A549 (cell line): Measurements from ENCODE around the gene GNRHR. TPM values are rescaled to one million over a fixed set of nuclear protein-coding genes. Genes with fewer than 3 reads are reported as not detected.

Experiments used
- ATAC-seq, 2 experiments: fragments of 200-7000 bp in 1 of 2; fragments of >200 bp in 1 of 2; cut with Nextera tagmentation in 1 of 2; cut with Tn5 transposase in 1 of 2; 3 replicates each; pipeline versions ENCODE4 v1.8.0 to v1.9.1; 2018 to 2020; ENCODE audit warnings: mild to moderate bottlenecking in 1 of 2, moderate library complexity in 1 of 2
- CTCF ChIA-PET: fragments of 300-600 bp; sonication (Branson Sonifier 250); formaldehyde crosslinking; extraction: SDS; loops from one replicate; lab custom pipeline; 2021; ENCODE audit warnings: antibody characterized with exemption, inconsistent platforms; lab: Yijun Ruan, JAX
- POLR2A ChIA-PET: fragments of 350-600 bp; formaldehyde crosslinking; extraction: SDS; loops from one replicate; lab custom pipeline; 2021; ENCODE audit warnings: antibody characterized with exemption, inconsistent platforms; lab: Yijun Ruan, JAX
- DNase-seq, 2 experiments: peaks; one replicate each; pipeline versions ENCODE4 v3.0.0 to v3.0.0-alpha.2; 2011 to 2016; ENCODE audit warnings: low read depth in 1 of 2, low spot score in 1 of 2
- FAIRE-seq: peaks from 2 replicates; lab custom pipeline; 2011; peaks lifted over from hg19 to GRCh38; lab: Jason Lieb, UNC
- H3K27ac ChIP-seq, 2 experiments: fragments of >200 bp; sonication (Bioruptor Twin); formaldehyde crosslinking; 3 replicates each; pipeline ENCODE4 v1.5.1; 2016 to 2017
- H3K4me1 ChIP-seq: fragments of >200 bp; sonication (Bioruptor Twin); formaldehyde crosslinking; 3 replicates; pipeline ENCODE4 v1.6.1; 2016
- H3K4me2 ChIP-seq: fragments of >200 bp; sonication (Bioruptor Twin); formaldehyde crosslinking; 3 replicates; pipeline ENCODE4 v1.6.1; 2016
- H3K4me3 ChIP-seq: fragments of >200 bp; sonication (Bioruptor Twin); formaldehyde crosslinking; 3 replicates; pipeline ENCODE4 v1.5.1; 2016
- H3K9me3 ChIP-seq: fragments of >200 bp; sonication (Bioruptor Twin); formaldehyde crosslinking; 3 replicates; pipeline ENCODE4 v1.6.1; 2016
- BHLHE40 ChIP-seq: IDR thresholded peaks from 2 replicates; pipeline ENCODE4 v1.6.1; 2012; ENCODE audit warnings: low read depth, low read length, inconsistent platforms
- CBX2 ChIP-seq: fragments of 200-600 bp; sonication (generic); IDR thresholded peaks from 2 replicates; pipeline ENCODE4 v1.6.1; 2016; ENCODE audit warnings: low read depth, mild to moderate bottlenecking, borderline replicate concordance
- CBX8 ChIP-seq: fragments of 200-600 bp; sonication (generic); IDR thresholded peaks from 2 replicates; pipeline ENCODE4 v1.6.1; 2016
- CEBPB ChIP-seq, 2 experiments: fragments of >200 bp in 1 of 2; sonication (Bioruptor Twin) in 1 of 2; formaldehyde crosslinking in 1 of 2; IDR thresholded peaks; 2 replicates each; pipeline ENCODE4 v1.6.1; 2012 to 2016
- CHD2 ChIP-seq: fragments of 150-350 bp; IDR thresholded peaks from 2 replicates; pipeline ENCODE4 v1.6.1; 2014; ENCODE audit warnings: low read length; ENCODE audit not compliant: partially characterized antibody
- CHD4 ChIP-seq: fragments of 200-600 bp; sonication (generic); IDR thresholded peaks from 2 replicates; pipeline ENCODE4 v1.6.1; 2016; ENCODE audit warnings: antibody characterized with exemption, mild to moderate bottlenecking, borderline replicate concordance
- EHMT2 ChIP-seq: fragments of 200-600 bp; sonication (generic); IDR thresholded peaks from 2 replicates; pipeline ENCODE4 v1.6.1; 2016; ENCODE audit warnings: antibody characterized with exemption, low read depth, mild to moderate bottlenecking, moderate library complexity
- EP300 ChIP-seq, 2 experiments: fragments of >200 bp; sonication (Bioruptor Twin); formaldehyde crosslinking; IDR thresholded peaks; 2 replicates in 1 of 2; 3 replicates in 1 of 2; pipeline ENCODE4 v1.6.1; 2016 to 2017
- ESRRA ChIP-seq: fragments of 150-350 bp; IDR thresholded peaks from 2 replicates; pipeline ENCODE4 v1.6.1; 2014; ENCODE audit warnings: mild to moderate bottlenecking, low read length, borderline replicate concordance
- FOSL2 ChIP-seq, 2 experiments: fragments of 450-650 bp in 1 of 2; fragments of >200 bp in 1 of 2; sonication (Bioruptor Twin) in 1 of 2; formaldehyde crosslinking; IDR thresholded peaks; 2 replicates each; pipeline versions ENCODE4 v1.5.0 to v1.6.1; 2016 to 2020; ENCODE audit warnings: mild to moderate bottlenecking in 1 of 2, moderate library complexity in 1 of 2
- FOXS1 ChIP-seq: fragments of 250-450 bp; sonication (Bioruptor Pico); IDR thresholded peaks from 2 replicates; pipeline ENCODE4 v1.5.0; 2020; ENCODE audit warnings: mild to moderate bottlenecking, moderate library complexity
- HEYL ChIP-seq: fragments of 250-450 bp; sonication (Bioruptor Pico); IDR thresholded peaks from 2 replicates; pipeline ENCODE4 v1.8.0; 2021; ENCODE audit warnings: mild to moderate bottlenecking, moderate library complexity
- HOXA7 ChIP-seq: fragments of 250-450 bp; sonication (Bioruptor Pico); IDR thresholded peaks from 2 replicates; pipeline ENCODE4 v1.5.0; 2020; ENCODE audit warnings: mild to moderate bottlenecking, moderate library complexity
- MAFK ChIP-seq: fragments of 450-650 bp; IDR thresholded peaks from 2 replicates; pipeline ENCODE4 v1.6.1; 2014; ENCODE audit not compliant: partially characterized antibody
- NFE2L2 ChIP-seq: fragments of 150-350 bp; conservative IDR thresholded peaks from 2 replicates; pipeline ENCODE4 v1.6.1; 2014; ENCODE audit warnings: low read length
- NPAS2 ChIP-seq: fragments of 250-450 bp; sonication (Bioruptor Pico); IDR thresholded peaks from 2 replicates; pipeline ENCODE4 v1.8.0; 2022; ENCODE audit warnings: mild to moderate bottlenecking, moderate library complexity, borderline replicate concordance
- NR3C1 ChIP-seq: fragments of >200 bp; sonication (Bioruptor Twin); formaldehyde crosslinking; IDR thresholded peaks from 3 replicates; pipeline ENCODE4 v1.6.1; 2017
- RAD21 ChIP-seq, 2 experiments: fragments of >200 bp in 1 of 2; sonication (Bioruptor Twin) in 1 of 2; formaldehyde crosslinking in 1 of 2; IDR thresholded peaks in 1 of 2; conservative IDR thresholded peaks in 1 of 2; 2 replicates in 1 of 2; 3 replicates in 1 of 2; pipeline ENCODE4 v1.6.1; 2012 to 2018; ENCODE audit warnings: inconsistent platforms in 1 of 2
- RARB ChIP-seq: fragments of 250-450 bp; sonication (Bioruptor Pico); IDR thresholded peaks from 2 replicates; pipeline ENCODE4 v1.8.0; 2021; ENCODE audit warnings: mild to moderate bottlenecking, moderate library complexity
- RCOR1 ChIP-seq: fragments of 150-350 bp; IDR thresholded peaks from 2 replicates; pipeline ENCODE4 v1.6.1; 2014; ENCODE audit warnings: antibody characterized with exemption, low read length, low read depth
- RFX5 ChIP-seq: fragments of 450-650 bp; IDR thresholded peaks from 2 replicates; pipeline ENCODE4 v1.7.1; 2014; ENCODE audit warnings: antibody characterized with exemption, mild to moderate bottlenecking, moderate library complexity
- SMC3 ChIP-seq: fragments of >200 bp; sonication (Bioruptor Twin); formaldehyde crosslinking; IDR thresholded peaks from 3 replicates; pipeline ENCODE4 v1.6.1; 2018; ENCODE audit warnings: inconsistent platforms
- WGBS: methylation state at CpG from one replicate; pipeline ENCODE4 v1.1.6; 2017; ENCODE audit errors: missing lambda C conversion rate; 5-methylcytosine and 5-hydroxymethylcytosine counted together
- polyA plus RNA-seq, 4 experiments: library from polyadenylated mRNA; depleted of rRNA in 3 of 4; stranded (reverse); fragments of >200 nt; fragmentation: RNase III in 1 of 4; extraction: RNeasy Plus Mini Kit Qiagen cat#74134 plus additional on column Dnase treatment in 1 of 4; gene quantifications; 2 replicates in 3 of 4; 3 replicates in 1 of 4; pipeline ENCODE4 v1.2.3, GENCODE V29; 2011 to 2017
- TF ChIP-seq, protein P1 (sequence below): fragments of >200 bp; sonication (Bioruptor Twin); formaldehyde crosslinking; IDR thresholded peaks from 2 replicates; pipeline ENCODE4 v1.6.1; 2016

The GNRHR gene
- polyA plus RNA-seq, 2 of the 4 experiments (the other 2 are of a cell fraction): not detected

DNA sequence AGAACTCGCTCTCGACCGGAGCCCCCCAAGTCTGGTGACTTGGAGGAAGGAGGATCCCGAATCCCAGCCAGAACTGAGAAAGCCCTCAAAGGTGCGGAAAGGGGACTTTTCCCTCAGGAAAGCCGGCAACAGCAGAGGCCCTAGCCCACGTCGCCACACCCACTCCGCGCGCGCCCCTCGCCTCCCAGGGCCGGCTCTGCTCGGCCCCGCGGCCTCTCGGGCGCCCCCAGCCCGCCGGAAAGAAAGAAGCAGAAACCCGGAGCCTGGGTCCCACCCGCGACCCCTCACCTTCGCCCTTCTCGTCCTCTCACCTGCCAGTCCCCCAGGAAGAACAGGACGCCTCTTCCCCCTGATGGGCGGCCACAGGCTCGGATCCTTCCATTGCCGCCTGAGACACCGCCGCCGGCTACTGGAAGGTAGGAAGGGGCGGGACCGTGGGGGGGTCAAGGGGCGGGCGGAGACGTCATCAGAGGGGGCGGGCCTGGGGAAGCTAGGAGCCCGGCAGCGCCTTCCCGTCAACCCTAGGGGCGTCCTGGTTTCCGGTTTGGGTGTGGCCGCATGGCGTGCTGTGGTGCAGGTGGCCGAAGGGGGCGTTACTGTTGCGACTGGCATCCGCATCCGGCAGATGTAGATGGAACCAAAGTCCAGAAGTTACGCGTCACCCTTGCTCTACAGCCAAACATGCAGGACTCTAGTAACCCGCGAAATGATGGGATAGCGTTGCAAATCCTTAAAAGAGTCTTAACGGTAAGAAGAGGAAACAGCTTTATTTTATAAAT, 53.3 kb downstream of the GNRHR start, which contains the start of gene UBA6 (continued):
- TF ChIP-seq NFE2L2 (no peak), CBX8 (no peak)

DNA sequence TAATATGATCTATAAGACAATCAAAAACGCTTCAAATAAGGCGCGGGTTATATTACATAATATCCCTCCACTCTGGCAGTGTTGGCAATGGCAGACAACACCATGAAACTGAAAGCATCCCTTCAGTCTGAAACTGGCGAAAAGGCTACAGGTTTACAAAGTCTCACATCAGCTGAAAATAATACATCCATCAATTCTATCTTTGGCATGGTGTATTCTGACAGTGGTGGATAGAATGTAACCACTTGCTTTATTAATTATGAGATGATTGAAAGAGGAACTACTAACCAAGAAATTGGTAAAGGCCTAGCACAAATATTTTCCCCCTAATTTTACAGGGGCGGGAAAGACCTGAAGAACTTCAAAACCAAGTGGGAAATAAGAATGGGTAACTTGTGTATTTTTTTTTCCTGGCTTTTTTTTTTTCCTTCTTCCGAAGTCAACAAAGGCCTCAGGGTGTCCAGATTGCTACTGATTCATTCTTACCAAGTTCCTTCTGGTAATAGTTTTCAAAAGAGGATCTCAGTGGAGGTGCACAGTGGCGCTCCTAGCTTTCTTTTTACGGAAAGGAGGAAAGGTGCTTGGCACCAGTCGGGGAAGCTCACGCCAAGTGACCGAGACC, 54.0 kb downstream of the GNRHR start:
- H3K4me3 ChIP-seq: peak overlapping the region; percentile 71
- H3K4me1 ChIP-seq: peaks cover 12% of the 10 kb centered on the region; the same call in 2 of the 3 replicates
- 6% methylated on average over 11 of the region's 11 CpGs for WGBS
- DNase-seq (no peak), ATAC-seq (peak; percentile 63 to 66), FAIRE-seq (no peak)
- peak overlapping the region; percentile 77 for H3K4me2 ChIP-seq
- TF ChIP-seq NPAS2 (CRISPR knock-in tag) (no peak), RARB (CRISPR knock-in tag) (no peak), FOXS1 (CRISPR knock-in tag) (no peak), HEYL (CRISPR knock-in tag) (no peak), NFE2L2 (no peak), CHD4 (no peak), CEBPB (IDR thresholded peaks at IDR 0.05) (no peak), ESRRA (no peak), NR3C1 (no peak)
- no peaks in the 10 kb centered on the region for H3K9me3 ChIP-seq
- POLR2A ChIA-PET: interaction anchor here (0.6 to 1.9 kb wide), 4 partner anchors 14 to 154 kb away, joined by 3 to 6 read pairs (median 3); no protein-coding TSS in a partner anchor
- H3K27ac ChIP-seq: peak overlapping the region; percentile 81 to 88
- CTCF ChIA-PET: interaction anchor here (1.0 to 1.5 kb wide), 5 partner anchors 11 to 148 kb away, joined by 3 to 6 read pairs (median 3); no protein-coding TSS in a partner anchor

DNA sequence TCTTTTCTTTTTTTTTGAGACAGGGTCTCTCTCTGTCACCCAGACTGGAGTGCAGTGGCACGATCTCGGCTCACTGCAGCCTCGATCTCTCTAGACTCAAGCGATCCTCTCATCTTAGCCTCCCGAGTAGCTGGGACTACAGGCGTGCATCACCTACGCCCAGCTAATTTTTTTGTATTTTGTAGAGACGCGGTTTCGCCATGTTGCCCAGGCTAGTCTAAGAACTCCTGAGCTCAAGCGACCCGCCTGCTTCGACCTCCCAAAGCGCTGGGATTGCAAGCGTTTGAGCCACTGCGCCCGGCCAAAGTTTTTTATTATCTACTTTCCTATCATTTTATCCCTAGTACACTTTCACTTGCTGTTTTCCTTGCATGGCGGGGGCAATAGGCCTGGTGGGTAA, 54.6 kb downstream of the GNRHR start:
- peak overlapping the region; percentile 81 to 88; a peak in 4 of 6 replicates for H3K27ac ChIP-seq
- H3K9me3 ChIP-seq: no peaks in the 10 kb centered on the region
- H3K4me1 ChIP-seq: peaks cover 12% of the 10 kb centered on the region; the same call in 2 of the 3 replicates
- WGBS: 90% methylated on average over 18 of the region's 18 CpGs
- DNase-seq (no peak), ATAC-seq (no peak), FAIRE-seq (no peak)
- TF ChIP-seq BHLHE40: no peak
- TF ChIP-seq NPAS2 (CRISPR knock-in tag): no peak
- TF ChIP-seq CHD4: no peak
- no peak for TF ChIP-seq NFE2L2
- TF ChIP-seq, protein P1, sequence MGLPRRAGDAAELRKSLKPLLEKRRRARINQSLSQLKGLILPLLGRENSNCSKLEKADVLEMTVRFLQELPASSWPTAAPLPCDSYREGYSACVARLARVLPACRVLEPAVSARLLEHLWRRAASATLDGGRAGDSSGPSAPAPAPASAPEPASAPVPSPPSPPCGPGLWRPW: no peak
- no peak for TF ChIP-seq MAFK
- no peak for TF ChIP-seq EP300 (IDR thresholded peaks at IDR 0.05)
- TF ChIP-seq HOXA7 (CRISPR knock-in tag): no peak
- TF ChIP-seq RFX5: no peak
- no peak for TF ChIP-seq EHMT2
- TF ChIP-seq CHD2: no peak
- no peak for TF ChIP-seq CEBPB (IDR thresholded peaks at IDR 0.05)
- TF ChIP-seq SMC3: no peak
- TF ChIP-seq FOSL2 (IDR thresholded peaks at IDR 0.05): no peak
- TF ChIP-seq FOSL2 (CRISPR knock-in tag; IDR thresholded peaks at IDR 0.05): no peak
- TF ChIP-seq RCOR1: no peak
- no peak for TF ChIP-seq FOXS1 (CRISPR knock-in tag)
- no peak for TF ChIP-seq CBX2
- no peak for TF ChIP-seq RARB (CRISPR knock-in tag)
- no peak for TF ChIP-seq RAD21 (conservative IDR thresholded peaks at IDR 0.05 in 1 of 2, IDR thresholded peaks at IDR 0.05 in 1 of 2)
- POLR2A ChIA-PET: no interaction called here
- CTCF ChIA-PET: interaction anchor here (1.0 to 1.5 kb wide), 2 partner anchors 50 to 147 kb away, joined by 3 to 4 read pairs; no protein-coding TSS in a partner anchor
- peak overlapping the region; percentile 71 for H3K4me3 ChIP-seq
- H3K4me2 ChIP-seq: peak overlapping the region; percentile 77
